GM12891 (cell line): ENCODE results near the gene GABPB1.

Source experiments
- DNase-seq: peaks from one replicate; pipeline ENCODE4 v3.0.0; 2011; ENCODE audit warnings: low spot score; ENCODE audit not compliant: insufficient read length
- FAIRE-seq: peaks from 2 replicates; lab custom pipeline; 2011; peaks lifted over from hg19 to GRCh38; lab: Jason Lieb, UNC
- PAX5 ChIP-seq: IDR thresholded peaks from 2 replicates; pipeline ENCODE4 v1.6.1; 2011; ENCODE audit warnings: low read length, moderate library complexity, mild to moderate bottlenecking; ENCODE audit not compliant: insufficient read depth, severe bottlenecking
- POLR2A ChIP-seq: IDR thresholded peaks from 2 replicates; pipeline ENCODE4 v1.6.1; 2011; ENCODE audit warnings: low read depth, low read length, control low read depth
- POLR2AphosphoS5 ChIP-seq: IDR thresholded peaks from 2 replicates; pipeline ENCODE4 v1.6.1; 2011; ENCODE audit warnings: low read depth, low read length, control low read depth
- POU2F2 ChIP-seq: IDR thresholded peaks from 2 replicates; pipeline ENCODE4 v1.6.1; 2011; ENCODE audit warnings: low read depth, mild to moderate bottlenecking, control low read depth, low read length, moderate library complexity
- SPI1 ChIP-seq: IDR thresholded peaks from 2 replicates; pipeline ENCODE4 v1.6.1; 2011; ENCODE audit warnings: low read depth, low read length, control low read depth
- TAF1 ChIP-seq: IDR thresholded peaks from 2 replicates; pipeline ENCODE4 v1.6.1; 2011; ENCODE audit warnings: low read depth, low read length, control low read depth

Gene GABPB1

GRCh38 chr15:50365570-50365969 lies 10.6 kb upstream of the GABPB1 start:
- DNase-seq, result no peak
- FAIRE-seq, result no peak
- TF ChIP-seq POU2F2 (no peak), SPI1 (peak; percentile 41; the same call in 1 of the 2 replicates)

DNA sequence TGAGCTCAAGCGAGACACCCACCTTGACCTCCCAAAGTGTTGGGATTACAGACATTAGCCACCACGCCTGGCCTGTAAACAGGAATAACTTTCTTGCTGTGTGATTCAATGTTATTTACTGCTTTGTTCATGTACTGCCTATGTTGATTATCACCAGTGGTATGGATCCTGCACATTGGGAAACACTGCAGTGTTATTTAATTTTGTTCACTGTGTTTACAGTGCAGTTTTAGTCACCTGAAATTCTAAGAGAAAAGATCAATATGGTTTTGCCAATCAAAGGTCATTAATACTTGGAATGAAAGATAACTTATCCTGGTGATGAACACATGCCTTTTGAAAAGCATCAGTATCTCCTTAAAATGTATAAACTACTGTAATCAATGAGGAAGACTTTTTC lies 8.6 kb upstream of the GABPB1 start:
- FAIRE-seq (no peak), DNase-seq (no peak)
- TF ChIP-seq POLR2AphosphoS5 (no peak), PAX5 (no peak), POU2F2 (no peak), POLR2A (no peak), TAF1 (no peak), SPI1 (no peak)

DNA sequence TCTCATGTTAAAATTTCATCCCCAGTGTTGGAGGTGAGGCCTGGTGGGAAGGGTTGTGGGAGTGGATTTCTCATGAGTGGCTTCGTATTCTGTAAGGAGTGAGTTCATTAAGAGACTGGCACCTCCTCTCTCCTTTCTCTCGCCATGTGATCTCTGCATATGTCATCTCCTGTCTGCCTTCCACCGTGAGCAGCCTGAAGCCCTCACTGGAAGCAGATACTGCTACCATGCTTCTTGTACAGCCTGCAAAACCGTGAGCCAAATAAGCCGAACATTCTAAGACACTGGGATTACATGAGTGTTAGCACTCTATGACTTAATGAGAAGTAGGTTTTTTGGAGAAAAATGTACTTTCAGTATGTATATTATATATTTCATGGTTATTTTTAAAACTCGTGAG lies 6.8 kb upstream of the GABPB1 start:
- DNase-seq (no peak), FAIRE-seq (no peak)
- TF ChIP-seq POU2F2 (no peak), SPI1 (no peak), PAX5 (no peak), TAF1 (no peak), POLR2AphosphoS5 (no peak), POLR2A (no peak)

- DNase-seq (peak; percentile 14), FAIRE-seq (no peak)
- TF ChIP-seq SPI1 (0 out of 2 replicates have a peak, but pooled peaks have one; percentile 19), PAX5 (no peak), POLR2AphosphoS5 (no peak), POU2F2 (no peak)
These were observed 3.8 kb upstream of the GABPB1 start for GRCh38 chr15:50358845-50359244.

- TF ChIP-seq TAF1, result no peak
- no peak for TF ChIP-seq SPI1
- no peak for TF ChIP-seq POLR2A
- TF ChIP-seq PAX5, result no peak
- TF ChIP-seq POU2F2, result no peak
- no peak for TF ChIP-seq POLR2AphosphoS5
- DNase-seq (no peak), FAIRE-seq (no peak)
These were observed 982 bp upstream of the GABPB1 start for GRCh38 chr15:50355980-50356379.

DNA sequence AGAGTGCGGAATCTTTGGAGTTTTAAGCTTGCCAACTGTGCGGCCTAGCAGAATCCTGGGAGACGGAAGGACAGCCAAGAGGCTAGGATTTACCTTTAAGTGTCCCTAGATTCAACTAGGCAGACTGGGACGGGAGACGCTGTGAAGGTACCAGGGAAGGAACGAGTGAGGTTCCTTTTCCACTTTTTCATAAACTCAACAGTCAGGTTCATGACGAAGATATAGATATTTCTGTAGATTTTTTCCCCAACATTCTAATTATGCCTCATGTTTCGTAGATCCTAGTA lies 564 bp upstream of the GABPB1 start:
- no peak for DNase-seq
- TF ChIP-seq SPI1 (no peak), POLR2AphosphoS5 (no peak), POLR2A (no peak), TAF1 (no peak)
- no peak for FAIRE-seq

GRCh38 chr15:50353975-50354837 lies 792 bp downstream of the GABPB1 start:
- TF ChIP-seq TAF1, result no peak
- TF ChIP-seq POLR2AphosphoS5, result peak; percentile 87
- TF ChIP-seq POLR2A, result peak; percentile 93
- 0 out of 2 replicates have a peak, but pooled peaks have one; percentile 18 for TF ChIP-seq POU2F2
- TF ChIP-seq SPI1, result peak; percentile 33; the same call in 1 of the 2 replicates
- no peak for FAIRE-seq
- peak; percentile 31 for DNase-seq

DNA sequence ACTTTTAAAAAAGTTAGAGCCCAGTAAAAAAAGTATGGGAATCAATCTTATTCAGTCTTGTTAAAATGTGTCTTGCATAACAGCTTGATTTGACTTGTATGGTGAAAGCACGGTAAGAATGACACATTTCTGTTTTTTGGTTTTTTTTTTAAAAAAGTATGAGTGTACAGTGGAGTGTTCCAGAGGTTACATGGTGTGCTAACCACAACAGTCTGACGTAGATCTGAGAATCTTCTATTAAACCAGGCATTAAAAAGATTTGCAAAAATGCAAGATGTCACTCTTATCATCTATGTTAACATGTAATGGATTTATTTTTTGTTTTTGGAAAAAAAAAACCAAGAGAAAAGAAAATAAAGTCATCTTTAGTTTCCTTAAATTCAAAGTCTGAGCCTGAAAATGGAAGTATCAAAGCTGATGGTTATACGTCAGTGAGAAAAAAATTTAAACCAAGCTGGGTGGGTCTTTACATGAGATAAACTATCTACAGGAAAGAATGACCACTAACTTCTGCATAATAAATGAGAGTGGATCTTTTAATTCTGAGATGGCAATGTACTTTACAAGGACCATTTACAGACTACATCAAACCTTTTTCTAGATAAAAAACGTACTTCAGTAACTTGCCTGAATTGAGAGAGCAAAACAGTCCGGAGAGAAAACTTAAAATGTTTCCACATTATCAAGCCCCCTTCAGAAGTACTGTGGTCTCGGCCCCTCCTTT lies 1.6 kb downstream of the GABPB1 start:
- DNase-seq (no peak), FAIRE-seq (no peak)
- no peak for TF ChIP-seq TAF1

GRCh38 chr15:50350621-50351020 lies 4.4 kb downstream of the GABPB1 start:
- TF ChIP-seq POU2F2 (no peak), PAX5 (no peak), POLR2A (no peak)
- no peak for FAIRE-seq

GRCh38 chr15:50345298-50345697 lies 9.7 kb downstream of the GABPB1 start:
- FAIRE-seq (no peak), DNase-seq (no peak)
- no peak for TF ChIP-seq PAX5
- TF ChIP-seq POLR2AphosphoS5, result no peak
- no peak for TF ChIP-seq TAF1
- no peak for TF ChIP-seq SPI1
- TF ChIP-seq POU2F2, result no peak
- no peak for TF ChIP-seq POLR2A

More at GRCh38 chr15:50350621-50351020, 4.4 kb downstream of the GABPB1 start:
- DNase-seq, result no peak
